Measurements from ENCODE around the gene EML3.
A peak's percentile ranks its signal among the peaks of the same experiment; 100 is the strongest.
"Not testable (repeated sequence)": the region's sequence is repeated elsewhere in the genome, so short reads cannot be mapped to it uniquely, and the experiment has no call there.

EML3 gene

GRCh38 chr11:62621027-62621566 is 8.5 kb upstream of the EML3 start:
- no peak for DNase-seq (ENCODE audit: low read depth in 4 of 4, low spot score in 1 of 4)

- not testable (repeated sequence) for DNase-seq (ENCODE audit: low read depth in 4 of 4, low spot score in 1 of 4)
Measured at GRCh38 chr11:62616957-62617356, 4.4 kb upstream of the EML3 start.

DNA sequence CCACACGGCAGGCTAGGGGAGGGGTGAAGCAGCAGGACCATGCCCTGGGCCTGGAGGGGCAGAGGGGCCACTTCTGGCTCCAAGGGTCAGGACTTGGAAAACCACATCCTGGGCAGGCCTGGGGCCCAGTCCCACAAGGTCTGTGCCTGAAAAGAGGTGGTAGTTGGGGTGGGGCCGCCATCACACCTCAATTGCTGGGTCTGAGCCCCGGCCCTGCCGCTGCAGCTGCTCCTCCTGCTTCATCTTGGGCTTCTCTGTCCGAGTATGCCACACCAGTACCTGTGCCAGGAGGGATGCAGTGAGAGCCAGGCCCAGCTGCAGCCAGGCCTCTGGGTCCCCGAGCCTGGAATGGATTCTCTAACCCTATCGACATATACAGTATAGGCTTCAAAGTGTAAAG is 2.9 kb upstream of the EML3 start:
- no peak for DNase-seq (ENCODE audit: low read depth in 4 of 4, low spot score in 1 of 4)

DNA sequence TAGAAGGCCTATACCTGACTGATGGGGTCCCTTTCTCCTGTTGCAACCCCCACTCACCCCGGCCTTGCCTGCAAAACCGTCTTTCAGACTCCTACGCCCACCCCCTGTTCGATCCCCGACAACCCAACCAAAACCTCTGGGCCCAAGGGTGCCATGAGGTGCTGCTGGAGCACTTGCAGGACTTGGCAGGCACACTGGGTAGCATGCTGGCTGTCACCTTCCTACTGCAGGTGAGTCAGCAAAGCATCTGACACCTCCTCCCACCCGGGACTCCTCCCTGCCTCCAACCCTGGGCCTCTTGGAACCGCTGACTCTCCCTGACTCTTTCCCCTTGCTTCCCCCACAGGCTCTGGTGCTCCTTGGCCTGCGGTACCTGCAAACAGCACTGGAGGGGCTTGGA is 1.7 kb upstream of the EML3 start:
- peak in 2 of 4 experiments; percentile 45 to 57 for DNase-seq (ENCODE audit: low read depth in 4 of 4, low spot score in 1 of 4)

- no peak for DNase-seq (ENCODE audit: low read depth in 4 of 4, low spot score in 1 of 4)
Measured at GRCh38 chr11:62613291-62613778, 760 bp upstream of the EML3 start.

GRCh38 chr11:62611705-62612365 is 740 bp downstream of the EML3 start:
- DNase-seq (ENCODE audit: low read depth in 4 of 4, low spot score in 1 of 4): peak in 1 of 4 experiments; percentile 43

DNA sequence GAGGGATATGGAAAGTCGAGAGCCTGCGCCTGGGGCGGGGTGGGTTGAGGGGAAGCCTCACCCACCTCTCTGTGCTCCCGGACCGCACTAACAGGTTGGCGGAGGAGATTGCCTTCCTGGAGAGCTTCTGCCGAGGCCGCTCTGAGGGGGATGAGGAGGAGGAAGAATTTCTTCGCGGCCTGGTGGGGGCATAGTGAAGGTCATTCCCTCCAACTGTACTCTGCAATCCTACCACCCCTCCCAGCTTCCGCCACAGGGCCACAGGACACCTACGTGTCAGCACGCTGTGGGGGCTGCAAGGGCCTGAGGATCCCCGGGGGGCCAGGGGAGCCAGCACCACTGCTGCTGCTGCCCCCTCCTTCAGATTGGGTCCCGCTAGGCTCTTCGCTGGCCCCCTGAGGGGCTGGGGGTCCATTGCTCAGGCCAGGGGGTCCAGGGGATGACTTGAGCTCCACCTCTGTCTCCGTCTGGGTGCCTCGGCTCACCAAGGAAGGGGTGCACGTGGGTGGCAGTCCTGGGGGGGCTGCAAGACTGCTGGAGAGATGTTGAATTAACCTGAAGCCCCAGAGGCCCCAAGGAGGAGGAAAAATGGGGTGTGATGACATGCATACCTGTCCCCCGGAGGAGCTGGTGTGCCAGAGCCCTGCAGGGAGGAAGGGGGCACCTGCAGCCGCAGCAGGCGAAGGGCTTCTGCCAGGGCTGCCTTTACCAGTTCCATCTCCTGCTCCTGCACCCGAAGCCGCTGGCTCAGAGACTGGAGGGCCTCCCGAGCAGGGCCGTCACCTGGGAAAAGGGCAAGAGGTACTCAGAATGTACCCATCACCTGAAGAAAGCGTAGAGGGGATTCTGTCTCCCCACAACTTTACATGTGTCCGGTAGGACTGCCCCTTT is 1.5 kb downstream of the EML3 start:
- no peak for DNase-seq (ENCODE audit: low read depth in 4 of 4, low spot score in 1 of 4)

GRCh38 chr11:62610403-62610802 is 2.2 kb downstream of the EML3 start:
- no peak for DNase-seq (ENCODE audit: low read depth in 4 of 4, low spot score in 1 of 4)

DNA sequence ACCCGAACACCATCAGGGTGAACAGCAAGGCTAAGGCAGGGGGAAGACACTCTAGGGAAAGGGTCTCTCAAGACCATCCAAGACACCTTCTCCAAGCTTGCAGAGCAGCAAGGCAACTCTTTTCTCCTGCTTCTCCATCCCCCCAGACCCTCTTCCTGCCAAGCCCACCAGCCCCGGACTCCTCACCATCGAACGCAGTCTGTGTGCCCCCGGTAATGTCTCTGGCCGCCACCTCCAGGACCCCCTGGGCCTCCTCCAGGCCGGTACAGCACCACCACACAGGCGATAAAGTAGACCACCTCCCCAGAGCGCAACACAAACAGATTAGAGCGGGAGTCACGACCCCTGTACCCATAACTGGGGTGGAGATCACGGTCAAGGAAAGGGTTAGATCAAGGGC is 3.8 kb downstream of the EML3 start:
- no peak for DNase-seq (ENCODE audit: low read depth in 4 of 4, low spot score in 1 of 4)

- no peak for DNase-seq (ENCODE audit: low read depth in 4 of 4, low spot score in 1 of 4)
Measured at GRCh38 chr11:62607714-62608113, 4.9 kb downstream of the EML3 start.

DNA sequence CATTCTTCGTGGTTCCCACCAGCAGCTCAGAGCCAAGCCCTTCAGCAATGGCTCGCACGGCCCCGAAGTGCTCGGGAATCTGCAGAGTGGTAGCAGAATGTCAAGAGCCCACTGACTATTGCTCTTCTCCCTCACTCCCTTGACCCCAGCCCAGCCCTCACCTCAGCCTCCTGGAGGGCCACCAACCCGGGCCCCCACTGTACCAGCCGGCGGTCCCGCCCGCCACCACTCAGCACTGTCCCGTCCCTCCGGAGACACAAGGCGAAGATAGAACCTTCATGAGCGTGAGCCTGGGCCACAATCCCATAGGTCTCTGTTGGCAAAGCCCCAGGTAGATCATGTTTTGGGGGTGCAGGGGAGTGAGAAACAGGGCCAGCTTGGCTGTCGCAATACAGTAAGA is 6.7 kb downstream of the EML3 start:
- DNase-seq (ENCODE audit: low read depth in 4 of 4, low spot score in 1 of 4): no peak

- no peak for DNase-seq (ENCODE audit: low read depth in 4 of 4, low spot score in 1 of 4)
Measured at GRCh38 chr11:62605467-62605866, 7.1 kb downstream of the EML3 start.

GRCh38 chr11:62604460-62605120 is 8.0 kb downstream of the EML3 start:
- no peak for DNase-seq (ENCODE audit: low read depth in 4 of 4, low spot score in 1 of 4)

GRCh38 chr11:62603776-62604299 is 8.7 kb downstream of the EML3 start:
- DNase-seq (ENCODE audit: low read depth in 4 of 4, low spot score in 1 of 4): no peak

GRCh38 chr11:62603072-62603408 is 9.5 kb downstream of the EML3 start:
- no peak for DNase-seq (ENCODE audit: low read depth in 4 of 4, low spot score in 1 of 4)

DNA sequence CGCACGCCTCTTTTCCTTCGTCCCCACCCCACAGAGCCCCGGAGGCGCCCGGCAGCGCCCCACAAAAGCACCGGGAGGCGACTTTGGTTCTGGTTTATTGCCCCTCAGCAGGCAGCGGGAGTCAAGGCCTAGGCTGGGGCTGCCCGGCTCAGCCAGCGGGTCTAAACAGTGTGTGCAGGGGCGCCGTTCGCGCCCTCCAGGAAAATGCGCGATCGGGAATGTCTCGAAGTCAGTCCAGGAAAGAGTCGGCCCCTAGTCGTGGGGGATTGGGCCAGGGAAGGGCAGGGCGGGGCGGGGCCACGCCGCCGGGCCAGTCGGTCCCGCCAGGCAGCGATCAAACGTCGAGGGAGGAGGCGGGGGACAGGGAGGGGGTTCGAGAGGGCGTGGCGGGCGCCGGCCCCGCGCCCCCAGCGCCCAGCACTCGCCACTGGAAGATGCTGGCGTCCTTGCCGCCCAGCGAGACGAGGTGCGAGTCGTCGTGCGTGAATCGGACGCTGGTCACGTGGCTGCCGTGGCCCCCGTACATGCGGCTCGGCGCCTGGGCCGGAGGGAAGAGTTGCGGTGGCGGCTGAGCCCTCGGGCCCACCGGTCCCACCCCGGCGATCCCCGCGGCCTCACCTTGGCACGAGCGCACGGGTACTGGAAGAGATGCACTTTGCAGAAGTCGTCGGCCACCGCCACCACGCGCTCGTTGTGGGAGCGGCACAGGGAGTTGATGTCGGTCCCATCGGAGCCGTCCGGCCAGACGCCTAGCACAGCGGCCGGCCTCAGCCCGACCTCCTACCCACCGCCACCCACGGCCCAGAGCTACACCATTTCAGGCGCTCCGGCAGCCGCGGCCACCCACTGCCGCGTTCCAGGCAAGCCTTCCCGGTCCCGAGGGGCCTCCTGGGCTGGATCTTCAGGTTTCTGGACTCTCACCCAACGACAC is 10.2 kb downstream of the EML3 start:
- no peak for DNase-seq (ENCODE audit: low read depth in 4 of 4, low spot score in 1 of 4)

DNA sequence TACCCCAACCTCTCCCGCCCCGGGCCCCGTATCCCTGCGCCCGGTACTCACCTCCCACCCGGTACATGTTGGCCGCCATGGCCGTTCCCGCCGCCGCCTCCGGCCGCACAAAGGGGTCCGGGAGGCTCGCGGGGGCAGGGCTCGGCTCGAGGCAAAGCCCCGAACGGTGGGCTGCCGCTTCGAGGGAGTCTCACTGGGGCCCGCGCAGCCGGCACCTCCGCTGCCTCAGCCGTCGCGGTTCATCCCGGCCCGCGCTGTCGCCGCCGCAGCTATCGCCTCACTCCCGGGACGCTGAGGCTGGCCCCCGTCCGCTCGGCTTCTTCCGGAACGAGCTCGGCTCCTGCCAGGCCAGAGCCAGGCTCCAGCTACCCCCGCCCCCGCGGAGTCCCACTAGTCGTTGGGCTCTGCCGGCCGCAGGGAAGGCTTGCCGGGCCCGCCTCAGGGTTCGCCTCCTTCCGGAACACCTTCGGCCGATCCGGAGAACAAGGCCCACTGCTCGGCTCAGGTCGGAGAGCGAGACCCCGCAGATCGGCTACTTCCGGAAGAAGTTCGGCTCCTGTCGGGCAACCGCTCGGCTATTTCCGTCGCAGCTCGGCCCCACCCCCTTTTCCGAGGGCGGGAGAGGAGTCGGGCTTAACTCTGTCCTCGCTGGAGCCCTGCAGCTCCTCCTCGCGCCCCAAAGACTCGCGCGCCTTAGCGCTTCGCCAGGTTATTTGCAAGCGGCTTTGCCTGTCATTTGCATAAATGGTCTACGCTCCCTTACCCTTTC is 11.0 kb downstream of the EML3 start, which contains the start of gene MTA2:
Gene MTA2 (minus strand): TSS at position 494 of the 769 bp plus-strand sequence. CDS start 415 bp downstream, at position 79.
- peak; percentile 99 for DNase-seq (ENCODE audit: low read depth in 4 of 4, low spot score in 1 of 4)

DNA sequence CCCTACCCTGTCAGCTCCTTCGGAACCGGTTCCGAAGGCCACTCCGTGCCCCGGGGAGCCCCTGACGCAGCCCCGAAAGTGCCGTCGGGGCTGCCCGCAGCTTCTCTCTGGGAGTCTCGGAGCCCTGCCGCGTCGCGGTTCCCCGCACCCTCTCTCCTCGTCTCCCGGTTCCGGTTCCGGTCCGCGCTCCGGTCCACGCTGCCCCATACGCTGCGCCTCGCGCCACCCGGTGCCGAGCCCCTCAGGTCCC is 11.5 kb downstream of the EML3 start:
- peak in 1 of 4 experiments; percentile 54 for DNase-seq (ENCODE audit: low read depth in 4 of 4, low spot score in 1 of 4)

GRCh38 chr11:62600367-62601121 is 12.0 kb downstream of the EML3 start:
- no peak for DNase-seq (ENCODE audit: low read depth in 4 of 4, low spot score in 1 of 4)
